ENCODE results near the gene ABLIM1. TPM values are rescaled to one million over a fixed set of nuclear protein-coding genes. Genes with fewer than 3 reads are reported as not detected.

The ABLIM1 gene
- total and polyA plus RNA-seq, 10 of the 15 experiments (the other 5 are each of a cell fraction or from before 2014, with no cell fraction given) = 14.2 to 50.5 (median 28.1) TPM

GRCh38 chr10:114615600-114616007, 42.5 kb downstream of the ABLIM1 start (continued):
- no peak for TF ChIP-seq E2F8 (IDR thresholded peaks at IDR 0.05; ENCODE audit: low read depth, partially characterized antibody)
- no peak for TF ChIP-seq YBX1 (IDR thresholded peaks at IDR 0.05)
- TF ChIP-seq EGR1 (IDR thresholded peaks at IDR 0.05; ENCODE audit: borderline replicate concordance in 1 of 2, low read depth in 2 of 2, low read length in 2 of 2) = no peak
- TF ChIP-seq WRNIP1 (IDR thresholded peaks at IDR 0.05; ENCODE audit: borderline replicate concordance, low read depth, low read length) = no peak
- no peak for TF ChIP-seq TCF12 (IDR thresholded peaks at IDR 0.05; ENCODE audit: low read depth, low read length)
- TF ChIP-seq IKZF2 (IDR thresholded peaks at IDR 0.05) = no peak
- no peak for TF ChIP-seq ZZZ3 (IDR thresholded peaks at IDR 0.05; ENCODE audit: control insufficient read depth, insufficient read length, low read depth)
- no peak for TF ChIP-seq E4F1 (IDR thresholded peaks at IDR 0.05; ENCODE audit: borderline replicate concordance, partially characterized antibody)
- TF ChIP-seq SIX5 (IDR thresholded peaks at IDR 0.05; ENCODE audit: low read depth, low read length, severe bottlenecking) = no peak
- no peak for TF ChIP-seq PBX3 (IDR thresholded peaks at IDR 0.05; ENCODE audit: insufficient replicate concordance, low read depth, low read length)
- TF ChIP-seq BHLHE40 (IDR thresholded peaks at IDR 0.05; ENCODE audit: borderline replicate concordance in 1 of 2, low read depth in 2 of 2, low read length in 1 of 2) = no peak
- peak; percentile 18; the same call in 1 of the 2 replicates for TF ChIP-seq CREM (IDR thresholded peaks at IDR 0.05; ENCODE audit: low read depth)
- TF ChIP-seq ASH2L (IDR thresholded peaks at IDR 0.05; ENCODE audit: borderline replicate concordance, low read depth) = no peak
- no peak for TF ChIP-seq RAD21 (IDR thresholded peaks at IDR 0.05; ENCODE audit: insufficient read depth, low read depth, low read length)
- TF ChIP-seq RCOR1 (conservative IDR thresholded peaks at IDR 0.05; ENCODE audit: low read depth, low read length) = no peak
- TF ChIP-seq SIN3A (IDR thresholded peaks at IDR 0.05; ENCODE audit: low read depth, low read length) = no peak
- TF ChIP-seq PRDM15 (CRISPR knock-in tag; IDR thresholded peaks at IDR 0.05) = no peak
